ENCODE results near the gene DDC.

DNA sequence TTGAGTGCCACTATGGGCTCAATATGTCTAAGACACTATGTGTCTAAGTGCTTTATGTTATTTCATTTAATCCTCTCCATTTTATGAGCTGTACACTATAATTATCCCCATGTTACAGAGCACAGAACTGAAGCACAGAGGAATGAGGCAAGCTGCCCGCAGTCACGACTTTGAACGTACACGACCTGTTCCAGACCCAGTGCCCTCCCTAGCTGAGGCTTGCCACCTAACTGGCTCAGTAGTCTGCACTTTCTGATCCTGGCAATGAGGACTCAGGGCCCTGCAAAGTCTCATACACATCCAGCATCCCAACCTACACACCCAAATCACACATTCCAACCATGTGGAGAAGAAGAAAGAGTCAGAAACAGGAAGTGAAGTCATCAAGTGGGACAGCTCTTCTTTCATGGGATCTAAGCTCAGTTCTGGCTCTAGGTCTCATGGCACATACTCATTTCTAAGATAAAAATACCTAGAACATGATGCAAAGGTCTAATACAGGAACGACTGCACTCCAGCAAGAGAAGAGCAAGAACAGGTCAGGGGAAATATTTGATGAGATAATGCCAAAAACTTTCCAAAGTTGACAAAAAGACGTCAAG, 42.4 kb upstream of the DDC start:
- TF ChIP-seq, protein P1, sequence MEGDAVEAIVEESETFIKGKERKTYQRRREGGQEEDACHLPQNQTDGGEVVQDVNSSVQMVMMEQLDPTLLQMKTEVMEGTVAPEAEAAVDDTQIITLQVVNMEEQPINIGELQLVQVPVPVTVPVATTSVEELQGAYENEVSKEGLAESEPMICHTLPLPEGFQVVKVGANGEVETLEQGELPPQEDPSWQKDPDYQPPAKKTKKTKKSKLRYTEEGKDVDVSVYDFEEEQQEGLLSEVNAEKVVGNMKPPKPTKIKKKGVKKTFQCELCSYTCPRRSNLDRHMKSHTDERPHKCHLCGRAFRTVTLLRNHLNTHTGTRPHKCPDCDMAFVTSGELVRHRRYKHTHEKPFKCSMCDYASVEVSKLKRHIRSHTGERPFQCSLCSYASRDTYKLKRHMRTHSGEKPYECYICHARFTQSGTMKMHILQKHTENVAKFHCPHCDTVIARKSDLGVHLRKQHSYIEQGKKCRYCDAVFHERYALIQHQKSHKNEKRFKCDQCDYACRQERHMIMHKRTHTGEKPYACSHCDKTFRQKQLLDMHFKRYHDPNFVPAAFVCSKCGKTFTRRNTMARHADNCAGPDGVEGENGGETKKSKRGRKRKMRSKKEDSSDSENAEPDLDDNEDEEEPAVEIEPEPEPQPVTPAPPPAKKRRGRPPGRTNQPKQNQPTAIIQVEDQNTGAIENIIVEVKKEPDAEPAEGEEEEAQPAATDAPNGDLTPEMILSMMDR (IDR thresholded peaks at IDR 0.05), result no peak
- no peak for TF ChIP-seq POLR2A (IDR thresholded peaks at IDR 0.05)
